A549 (cell line): ENCODE results near the gene GRK5. TPM values are rescaled to one million over a fixed set of nuclear protein-coding genes. Genes with fewer than 3 reads are reported as not detected.

Experiments used
- ATAC-seq, 2 experiments: fragments of 200-7000 bp in 1 of 2; fragments of >200 bp in 1 of 2; cut with Nextera tagmentation in 1 of 2; cut with Tn5 transposase in 1 of 2; 3 replicates each; pipeline versions ENCODE4 v1.8.0 to v1.9.1; 2018 to 2020; ENCODE audit warnings: mild to moderate bottlenecking in 1 of 2, moderate library complexity in 1 of 2
- CTCF ChIA-PET: fragments of 300-600 bp; sonication (Branson Sonifier 250); formaldehyde crosslinking; extraction: SDS; loops from one replicate; lab custom pipeline; 2021; ENCODE audit warnings: antibody characterized with exemption, inconsistent platforms; lab: Yijun Ruan, JAX
- POLR2A ChIA-PET: fragments of 350-600 bp; formaldehyde crosslinking; extraction: SDS; loops from one replicate; lab custom pipeline; 2021; ENCODE audit warnings: antibody characterized with exemption, inconsistent platforms; lab: Yijun Ruan, JAX
- DNase-seq, 2 experiments: peaks; one replicate each; pipeline versions ENCODE4 v3.0.0 to v3.0.0-alpha.2; 2011 to 2016; ENCODE audit warnings: low read depth in 1 of 2, low spot score in 1 of 2
- FAIRE-seq: peaks from 2 replicates; lab custom pipeline; 2011; peaks lifted over from hg19 to GRCh38; lab: Jason Lieb, UNC
- H3K27ac ChIP-seq, 2 experiments: fragments of >200 bp; sonication (Bioruptor Twin); formaldehyde crosslinking; 3 replicates each; pipeline ENCODE4 v1.5.1; 2016 to 2017
- H3K4me1 ChIP-seq: fragments of >200 bp; sonication (Bioruptor Twin); formaldehyde crosslinking; 3 replicates; pipeline ENCODE4 v1.6.1; 2016
- H3K4me2 ChIP-seq: fragments of >200 bp; sonication (Bioruptor Twin); formaldehyde crosslinking; 3 replicates; pipeline ENCODE4 v1.6.1; 2016
- H3K4me3 ChIP-seq: fragments of >200 bp; sonication (Bioruptor Twin); formaldehyde crosslinking; 3 replicates; pipeline ENCODE4 v1.5.1; 2016
- H3K9me3 ChIP-seq: fragments of >200 bp; sonication (Bioruptor Twin); formaldehyde crosslinking; 3 replicates; pipeline ENCODE4 v1.6.1; 2016
- BHLHE40 ChIP-seq: IDR thresholded peaks from 2 replicates; pipeline ENCODE4 v1.6.1; 2012; ENCODE audit warnings: low read depth, low read length, inconsistent platforms
- EHF ChIP-seq: fragments of 250-450 bp; sonication (Bioruptor Pico); IDR thresholded peaks from 2 replicates; pipeline ENCODE4 v1.5.0; 2020; ENCODE audit warnings: mild to moderate bottlenecking
- HDAC2 ChIP-seq: fragments of 200-600 bp; sonication (generic); IDR thresholded peaks from 2 replicates; pipeline ENCODE4 v1.6.1; 2016
- HEYL ChIP-seq: fragments of 250-450 bp; sonication (Bioruptor Pico); IDR thresholded peaks from 2 replicates; pipeline ENCODE4 v1.8.0; 2021; ENCODE audit warnings: mild to moderate bottlenecking, moderate library complexity
- HOXB5 ChIP-seq: fragments of 250-450 bp; sonication (Bioruptor Pico); IDR thresholded peaks from 2 replicates; pipeline ENCODE4 v1.5.0; 2020; ENCODE audit warnings: mild to moderate bottlenecking, moderate library complexity
- JUN ChIP-seq, 2 experiments: fragments of >200 bp; sonication (Bioruptor Twin); formaldehyde crosslinking; IDR thresholded peaks; 2 replicates in 1 of 2; 3 replicates in 1 of 2; pipeline ENCODE4 v1.6.1; 2016 to 2017
- JUNB ChIP-seq: fragments of >200 bp; sonication (Bioruptor Twin); formaldehyde crosslinking; IDR thresholded peaks from 2 replicates; pipeline ENCODE4 v1.6.1; 2016
- KDM1A ChIP-seq: fragments of 200-600 bp; sonication (generic); IDR thresholded peaks from 2 replicates; pipeline ENCODE4 v1.6.1; 2016; ENCODE audit warnings: low read depth, mild to moderate bottlenecking
- MAZ ChIP-seq: fragments of 150-350 bp; IDR thresholded peaks from 2 replicates; pipeline ENCODE4 v1.6.1; 2014; ENCODE audit warnings: antibody characterized with exemption, low read depth, low read length, borderline replicate concordance
- PBX3 ChIP-seq: IDR thresholded peaks from 2 replicates; pipeline ENCODE4 v1.6.1; 2012
- PHF8 ChIP-seq: fragments of 200-600 bp; sonication (generic); IDR thresholded peaks from 2 replicates; pipeline ENCODE4 v1.6.1; 2016; ENCODE audit warnings: low read depth, mild to moderate bottlenecking, antibody characterized with exemption, moderate library complexity, borderline replicate concordance
- POLR2A ChIP-seq: IDR thresholded peaks from 2 replicates; pipeline ENCODE4 v1.6.1; 2012; ENCODE audit warnings: mild to moderate bottlenecking, low read length
- RFX5 ChIP-seq: fragments of 450-650 bp; IDR thresholded peaks from 2 replicates; pipeline ENCODE4 v1.7.1; 2014; ENCODE audit warnings: antibody characterized with exemption, mild to moderate bottlenecking, moderate library complexity
- RNF2 ChIP-seq: fragments of 200-600 bp; sonication (generic); IDR thresholded peaks from 2 replicates; pipeline ENCODE4 v1.6.1; 2016; ENCODE audit warnings: low read depth, mild to moderate bottlenecking, antibody characterized with exemption, moderate library complexity, borderline replicate concordance
- TP53 ChIP-seq: fragments of 250-450 bp; sonication (Bioruptor Pico); IDR thresholded peaks from 2 replicates; pipeline ENCODE4 v1.5.0; 2021; ENCODE audit warnings: mild to moderate bottlenecking, moderate library complexity
- ZFP36 ChIP-seq: fragments of 450-650 bp; IDR thresholded peaks from 2 replicates; pipeline ENCODE4 v1.6.1; 2014; ENCODE audit warnings: borderline replicate concordance; ENCODE audit not compliant: partially characterized antibody
- WGBS: methylation state at CpG from one replicate; pipeline ENCODE4 v1.1.6; 2017; ENCODE audit errors: missing lambda C conversion rate; 5-methylcytosine and 5-hydroxymethylcytosine counted together
- polyA plus RNA-seq, 4 experiments: library from polyadenylated mRNA; depleted of rRNA in 3 of 4; stranded (reverse); fragments of >200 nt; fragmentation: RNase III in 1 of 4; extraction: RNeasy Plus Mini Kit Qiagen cat#74134 plus additional on column Dnase treatment in 1 of 4; gene quantifications; 2 replicates in 3 of 4; 3 replicates in 1 of 4; pipeline ENCODE4 v1.2.3, GENCODE V29; 2011 to 2017
- TF ChIP-seq, protein P1 (sequence below): fragments of >200 bp; sonication (Bioruptor Twin); formaldehyde crosslinking; IDR thresholded peaks from 3 replicates; pipeline ENCODE4 v1.5.1; 2016
- TF ChIP-seq, protein P2 (sequence below): fragments of 250-450 bp; sonication (Bioruptor Pico); IDR thresholded peaks from 2 replicates; pipeline ENCODE4 v1.5.0; 2021; ENCODE audit warnings: mild to moderate bottlenecking, moderate library complexity, borderline replicate concordance
- TF ChIP-seq, protein P3 (sequence below): fragments of 200-600 bp; sonication (generic); IDR thresholded peaks from 2 replicates; pipeline ENCODE4 v1.6.1; 2016; ENCODE audit warnings: antibody characterized with exemption, mild to moderate bottlenecking, moderate library complexity

Gene GRK5
- polyA plus RNA-seq, 2 of the 4 experiments (the other 2 are of a cell fraction) = 5.0 to 7.9 TPM

DNA sequence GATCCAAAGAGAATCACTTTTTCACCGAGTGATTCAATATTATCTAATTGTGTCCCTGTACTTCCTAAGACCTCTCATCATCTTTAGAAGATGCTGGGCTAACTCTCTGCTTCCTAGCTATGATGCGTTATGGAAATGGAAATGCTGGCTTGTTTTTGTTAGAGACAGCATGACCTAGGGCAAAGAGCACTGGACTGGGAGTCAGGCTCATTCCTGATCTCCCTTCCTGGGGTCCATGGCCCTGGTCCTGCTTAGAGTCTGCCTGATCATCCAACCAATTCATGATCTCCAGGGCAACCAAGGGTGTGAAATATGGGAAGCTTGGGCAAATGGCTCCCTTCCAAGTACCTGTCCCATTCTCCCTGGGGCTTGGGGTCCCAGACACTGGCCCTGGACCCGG, 198.8 kb downstream of the GRK5 start:
- no peak overlapping the region for H3K27ac ChIP-seq
- ChIA-PET POLR2A (no interaction called here), CTCF (interaction anchor here (1.3 to 4.1 kb wide), 9 partner anchors 10 to 207 kb away, joined by 3 to 22 read pairs (median 5); partner anchors contain the start of gene GRK5)
- no peaks in the 10 kb centered on the region for H3K9me3 ChIP-seq
- H3K4me3 ChIP-seq = no peak overlapping the region
- TF ChIP-seq MAZ = no peak
- no peak for TF ChIP-seq POLR2A
- TF ChIP-seq JUN (IDR thresholded peaks at IDR 0.05) = no peak
- TF ChIP-seq, protein P1, sequence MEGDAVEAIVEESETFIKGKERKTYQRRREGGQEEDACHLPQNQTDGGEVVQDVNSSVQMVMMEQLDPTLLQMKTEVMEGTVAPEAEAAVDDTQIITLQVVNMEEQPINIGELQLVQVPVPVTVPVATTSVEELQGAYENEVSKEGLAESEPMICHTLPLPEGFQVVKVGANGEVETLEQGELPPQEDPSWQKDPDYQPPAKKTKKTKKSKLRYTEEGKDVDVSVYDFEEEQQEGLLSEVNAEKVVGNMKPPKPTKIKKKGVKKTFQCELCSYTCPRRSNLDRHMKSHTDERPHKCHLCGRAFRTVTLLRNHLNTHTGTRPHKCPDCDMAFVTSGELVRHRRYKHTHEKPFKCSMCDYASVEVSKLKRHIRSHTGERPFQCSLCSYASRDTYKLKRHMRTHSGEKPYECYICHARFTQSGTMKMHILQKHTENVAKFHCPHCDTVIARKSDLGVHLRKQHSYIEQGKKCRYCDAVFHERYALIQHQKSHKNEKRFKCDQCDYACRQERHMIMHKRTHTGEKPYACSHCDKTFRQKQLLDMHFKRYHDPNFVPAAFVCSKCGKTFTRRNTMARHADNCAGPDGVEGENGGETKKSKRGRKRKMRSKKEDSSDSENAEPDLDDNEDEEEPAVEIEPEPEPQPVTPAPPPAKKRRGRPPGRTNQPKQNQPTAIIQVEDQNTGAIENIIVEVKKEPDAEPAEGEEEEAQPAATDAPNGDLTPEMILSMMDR = no peak
- TF ChIP-seq RFX5 = no peak
- TF ChIP-seq BHLHE40 = no peak
- TF ChIP-seq PBX3 = no peak
- TF ChIP-seq ZFP36 = no peak
- no peak for TF ChIP-seq EHF (CRISPR knock-in tag)
- no peak for TF ChIP-seq HEYL (CRISPR knock-in tag)
- TF ChIP-seq RNF2 = no peak
- TF ChIP-seq KDM1A = no peak
- no peak for TF ChIP-seq TP53 (CRISPR knock-in tag)
- no peak for TF ChIP-seq HOXB5 (CRISPR knock-in tag)
- no peak for TF ChIP-seq PHF8
- no peak for TF ChIP-seq JUNB
- no peak for TF ChIP-seq HDAC2
- TF ChIP-seq, protein P2, sequence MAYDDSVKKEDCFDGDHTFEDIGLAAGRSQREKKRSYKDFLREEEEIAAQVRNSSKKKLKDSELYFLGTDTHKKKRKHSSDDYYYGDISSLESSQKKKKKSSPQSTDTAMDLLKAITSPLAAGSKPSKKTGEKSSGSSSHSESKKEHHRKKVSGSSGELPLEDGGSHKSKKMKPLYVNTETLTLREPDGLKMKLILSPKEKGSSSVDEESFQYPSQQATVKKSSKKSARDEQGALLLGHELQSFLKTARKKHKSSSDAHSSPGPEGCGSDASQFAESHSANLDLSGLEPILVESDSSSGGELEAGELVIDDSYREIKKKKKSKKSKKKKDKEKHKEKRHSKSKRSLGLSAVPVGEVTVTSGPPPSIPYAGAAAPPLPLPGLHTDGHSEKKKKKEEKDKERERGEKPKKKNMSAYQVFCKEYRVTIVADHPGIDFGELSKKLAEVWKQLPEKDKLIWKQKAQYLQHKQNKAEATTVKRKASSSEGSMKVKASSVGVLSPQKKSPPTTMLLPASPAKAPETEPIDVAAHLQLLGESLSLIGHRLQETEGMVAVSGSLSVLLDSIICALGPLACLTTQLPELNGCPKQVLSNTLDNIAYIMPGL (CRISPR knock-in tag) = no peak
- TF ChIP-seq, protein P3, sequence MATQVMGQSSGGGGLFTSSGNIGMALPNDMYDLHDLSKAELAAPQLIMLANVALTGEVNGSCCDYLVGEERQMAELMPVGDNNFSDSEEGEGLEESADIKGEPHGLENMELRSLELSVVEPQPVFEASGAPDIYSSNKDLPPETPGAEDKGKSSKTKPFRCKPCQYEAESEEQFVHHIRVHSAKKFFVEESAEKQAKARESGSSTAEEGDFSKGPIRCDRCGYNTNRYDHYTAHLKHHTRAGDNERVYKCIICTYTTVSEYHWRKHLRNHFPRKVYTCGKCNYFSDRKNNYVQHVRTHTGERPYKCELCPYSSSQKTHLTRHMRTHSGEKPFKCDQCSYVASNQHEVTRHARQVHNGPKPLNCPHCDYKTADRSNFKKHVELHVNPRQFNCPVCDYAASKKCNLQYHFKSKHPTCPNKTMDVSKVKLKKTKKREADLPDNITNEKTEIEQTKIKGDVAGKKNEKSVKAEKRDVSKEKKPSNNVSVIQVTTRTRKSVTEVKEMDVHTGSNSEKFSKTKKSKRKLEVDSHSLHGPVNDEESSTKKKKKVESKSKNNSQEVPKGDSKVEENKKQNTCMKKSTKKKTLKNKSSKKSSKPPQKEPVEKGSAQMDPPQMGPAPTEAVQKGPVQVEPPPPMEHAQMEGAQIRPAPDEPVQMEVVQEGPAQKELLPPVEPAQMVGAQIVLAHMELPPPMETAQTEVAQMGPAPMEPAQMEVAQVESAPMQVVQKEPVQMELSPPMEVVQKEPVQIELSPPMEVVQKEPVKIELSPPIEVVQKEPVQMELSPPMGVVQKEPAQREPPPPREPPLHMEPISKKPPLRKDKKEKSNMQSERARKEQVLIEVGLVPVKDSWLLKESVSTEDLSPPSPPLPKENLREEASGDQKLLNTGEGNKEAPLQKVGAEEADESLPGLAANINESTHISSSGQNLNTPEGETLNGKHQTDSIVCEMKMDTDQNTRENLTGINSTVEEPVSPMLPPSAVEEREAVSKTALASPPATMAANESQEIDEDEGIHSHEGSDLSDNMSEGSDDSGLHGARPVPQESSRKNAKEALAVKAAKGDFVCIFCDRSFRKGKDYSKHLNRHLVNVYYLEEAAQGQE = no peak
- 80% methylated on average over 3 of the region's 3 CpGs for WGBS
- ATAC-seq (no peak), FAIRE-seq (no peak), DNase-seq (no peak)
- no peak overlapping the region for H3K4me2 ChIP-seq
- peaks cover 14% of the 10 kb centered on the region for H3K4me1 ChIP-seq
